Measurements from ENCODE around the gene MIOS.
A peak's percentile ranks its signal among the peaks of the same experiment; 100 is the strongest.

MIOS gene

DNA sequence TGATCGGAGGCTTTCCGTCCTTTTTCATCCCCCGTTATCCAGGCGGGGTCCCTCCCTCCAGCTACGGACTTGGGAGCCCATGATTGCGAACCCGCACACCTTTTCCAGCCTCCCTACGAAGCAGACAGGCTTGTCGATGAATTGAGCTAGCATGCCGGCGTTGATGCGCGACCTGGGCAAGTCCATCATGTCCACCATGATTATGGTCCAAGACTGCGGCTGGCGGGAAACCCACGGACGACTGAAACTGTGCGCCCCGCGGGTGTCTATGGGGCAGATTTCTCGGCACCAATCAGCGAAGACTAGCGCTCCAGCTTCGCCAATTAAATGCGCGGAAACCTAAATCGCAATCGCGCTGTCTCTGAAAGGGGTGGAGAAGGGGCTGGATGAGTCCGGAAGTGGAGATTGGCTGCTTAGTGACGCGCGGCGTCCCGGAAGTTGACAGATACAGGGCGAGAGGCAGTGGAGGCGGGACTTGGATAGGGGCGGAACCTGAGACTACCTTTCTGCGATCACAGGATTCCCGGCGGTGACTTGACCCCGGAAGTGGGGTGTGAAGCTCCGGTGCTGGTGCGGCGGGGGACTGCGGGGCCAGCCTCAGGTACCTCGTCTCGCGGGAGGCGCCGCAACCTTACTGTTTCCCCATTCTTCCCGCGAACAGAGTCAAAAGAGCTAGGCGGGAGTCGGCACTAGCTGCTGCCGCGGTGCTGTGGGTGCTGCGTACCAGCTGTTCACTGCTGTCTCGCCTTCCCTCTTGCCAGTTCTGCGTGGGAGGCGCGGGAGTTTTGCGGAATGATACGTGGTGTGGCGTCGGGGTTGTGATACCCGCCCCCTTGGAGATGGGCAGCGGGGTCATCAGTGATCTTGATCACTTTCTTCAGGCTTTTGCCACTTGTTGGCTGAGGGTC lies 73.8 kb downstream of the MIOS start, which contains the start of gene UMAD1:
Gene UMAD1, plus strand, starts transcription at position 532 of the 908 bp plus-strand sequence. CDS start 32,620 bp downstream, outside the sequence.
- H3K9ac ChIP-seq (ENCODE audit: low read length) = peak within 1 kb of the TSS; percentile 75
- H3K79me2 ChIP-seq (ENCODE audit: low read length) = peaks cover 14% of the 10 kb centered on the region
- peak within 1 kb of the TSS; percentile 82 for H3K4me3 ChIP-seq (ENCODE audit: low read length)
- H3K4me1 ChIP-seq (ENCODE audit: low read length) = peaks cover 12% of the 10 kb centered on the region
- no peaks in the 10 kb centered on the region for H3K27me3 ChIP-seq (ENCODE audit: low read depth, low read length)
- H3K36me3 ChIP-seq (replicated peaks; ENCODE audit: low read depth, low read length) = no peaks in the 10 kb centered on the region
- peak within 1 kb of the TSS; percentile 53 for H3K27ac ChIP-seq (ENCODE audit: low read length)
- no peaks in the 10 kb centered on the region for H3K9me3 ChIP-seq (ENCODE audit: insufficient read depth, low read length)
- peak within 1 kb of the TSS; percentile 93 for H3K4me2 ChIP-seq (ENCODE audit: low read length)
- no peaks in the 10 kb centered on the region for H4K20me1 ChIP-seq (ENCODE audit: insufficient read depth, low read length)
- peak within 1 kb of the TSS; percentile 54 for H2AFZ ChIP-seq (ENCODE audit: low read depth, low read length)
- TF ChIP-seq EZH2phosphoT487 (IDR thresholded peaks at IDR 0.05; ENCODE audit: low read depth) = no peak
- TF ChIP-seq, protein P1, sequence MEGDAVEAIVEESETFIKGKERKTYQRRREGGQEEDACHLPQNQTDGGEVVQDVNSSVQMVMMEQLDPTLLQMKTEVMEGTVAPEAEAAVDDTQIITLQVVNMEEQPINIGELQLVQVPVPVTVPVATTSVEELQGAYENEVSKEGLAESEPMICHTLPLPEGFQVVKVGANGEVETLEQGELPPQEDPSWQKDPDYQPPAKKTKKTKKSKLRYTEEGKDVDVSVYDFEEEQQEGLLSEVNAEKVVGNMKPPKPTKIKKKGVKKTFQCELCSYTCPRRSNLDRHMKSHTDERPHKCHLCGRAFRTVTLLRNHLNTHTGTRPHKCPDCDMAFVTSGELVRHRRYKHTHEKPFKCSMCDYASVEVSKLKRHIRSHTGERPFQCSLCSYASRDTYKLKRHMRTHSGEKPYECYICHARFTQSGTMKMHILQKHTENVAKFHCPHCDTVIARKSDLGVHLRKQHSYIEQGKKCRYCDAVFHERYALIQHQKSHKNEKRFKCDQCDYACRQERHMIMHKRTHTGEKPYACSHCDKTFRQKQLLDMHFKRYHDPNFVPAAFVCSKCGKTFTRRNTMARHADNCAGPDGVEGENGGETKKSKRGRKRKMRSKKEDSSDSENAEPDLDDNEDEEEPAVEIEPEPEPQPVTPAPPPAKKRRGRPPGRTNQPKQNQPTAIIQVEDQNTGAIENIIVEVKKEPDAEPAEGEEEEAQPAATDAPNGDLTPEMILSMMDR (IDR thresholded peaks at IDR 0.05; ENCODE audit: low read depth, low read length) = no peak

DNA sequence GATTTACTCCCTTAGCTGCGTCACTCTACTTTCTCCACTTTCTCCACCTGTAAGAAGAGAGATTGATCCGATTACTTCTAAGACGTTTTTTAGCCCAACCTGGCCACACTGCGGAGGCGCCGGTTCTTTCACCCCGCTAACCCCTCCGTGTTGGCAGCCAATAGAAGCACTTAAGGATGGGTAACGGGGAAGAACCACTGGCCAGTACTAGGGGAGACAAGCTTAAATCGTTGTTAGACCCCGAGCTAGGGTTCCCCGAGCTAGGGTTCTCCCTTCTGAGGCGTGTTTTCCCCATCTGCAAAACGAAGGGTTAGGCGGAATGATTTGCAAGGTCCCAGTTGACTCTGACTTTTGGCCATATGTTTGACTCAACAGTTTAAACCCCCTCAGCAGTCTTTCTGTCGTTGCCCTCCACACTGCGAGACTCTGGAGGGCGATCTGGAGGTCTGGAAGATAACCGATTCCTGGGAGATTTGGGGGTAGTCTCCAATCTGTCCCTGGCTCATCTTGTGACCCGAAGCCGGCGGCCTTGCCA lies 74.5 kb downstream of the MIOS start:
- H3K27ac ChIP-seq (ENCODE audit: low read length) = peak overlapping the region; percentile 29
- peak overlapping the region; percentile 82 for H3K4me3 ChIP-seq (ENCODE audit: low read length)
- no peaks in the 10 kb centered on the region for H4K20me1 ChIP-seq (ENCODE audit: insufficient read depth, low read length)
- H3K9me3 ChIP-seq (ENCODE audit: insufficient read depth, low read length) = no peaks in the 10 kb centered on the region
- H3K4me2 ChIP-seq (ENCODE audit: low read length) = peak overlapping the region; percentile 86
- peak overlapping the region; percentile 51; the same call in 1 of the 2 replicates for H2AFZ ChIP-seq (ENCODE audit: low read depth, low read length)
- H3K79me2 ChIP-seq (ENCODE audit: low read length) = peaks cover 14% of the 10 kb centered on the region
- peak overlapping the region; percentile 75 for H3K9ac ChIP-seq (ENCODE audit: low read length)
- no peaks in the 10 kb centered on the region for H3K36me3 ChIP-seq (replicated peaks; ENCODE audit: low read depth, low read length)
- H3K27me3 ChIP-seq (ENCODE audit: low read depth, low read length) = no peaks in the 10 kb centered on the region
- no peak for TF ChIP-seq EZH2phosphoT487 (IDR thresholded peaks at IDR 0.05; ENCODE audit: low read depth)
- TF ChIP-seq, protein P1 (IDR thresholded peaks at IDR 0.05; ENCODE audit: low read depth, low read length) = no peak
- H3K4me1 ChIP-seq (ENCODE audit: low read length) = peaks cover 12% of the 10 kb centered on the region

GRCh38 chr7:7642081-7642480 lies 75.4 kb downstream of the MIOS start:
- Histone ChIP-seq H3K79me2 (ENCODE audit: low read length) (peaks cover 14% of the 10 kb centered on the region), H3K36me3 (replicated peaks; ENCODE audit: low read depth, low read length) (no peaks in the 10 kb centered on the region), H3K9me3 (ENCODE audit: insufficient read depth, low read length) (no peaks in the 10 kb centered on the region), H3K4me3 (ENCODE audit: low read length) (peak overlapping the region; percentile 82; the same call in 1 of the 2 replicates), H4K20me1 (ENCODE audit: insufficient read depth, low read length) (no peaks in the 10 kb centered on the region), H3K4me1 (ENCODE audit: low read length) (peaks cover 12% of the 10 kb centered on the region), H3K27ac (ENCODE audit: low read length) (no peak overlapping the region), H3K9ac (ENCODE audit: low read length) (no peak overlapping the region), H2AFZ (ENCODE audit: low read depth, low read length) (no peak overlapping the region), H3K27me3 (ENCODE audit: low read depth, low read length) (no peaks in the 10 kb centered on the region), H3K4me2 (ENCODE audit: low read length) (peak overlapping the region; percentile 86)
- no peak for TF ChIP-seq EZH2phosphoT487 (IDR thresholded peaks at IDR 0.05; ENCODE audit: low read depth)
- TF ChIP-seq, protein P1 (IDR thresholded peaks at IDR 0.05; ENCODE audit: low read depth, low read length) = no peak

DNA sequence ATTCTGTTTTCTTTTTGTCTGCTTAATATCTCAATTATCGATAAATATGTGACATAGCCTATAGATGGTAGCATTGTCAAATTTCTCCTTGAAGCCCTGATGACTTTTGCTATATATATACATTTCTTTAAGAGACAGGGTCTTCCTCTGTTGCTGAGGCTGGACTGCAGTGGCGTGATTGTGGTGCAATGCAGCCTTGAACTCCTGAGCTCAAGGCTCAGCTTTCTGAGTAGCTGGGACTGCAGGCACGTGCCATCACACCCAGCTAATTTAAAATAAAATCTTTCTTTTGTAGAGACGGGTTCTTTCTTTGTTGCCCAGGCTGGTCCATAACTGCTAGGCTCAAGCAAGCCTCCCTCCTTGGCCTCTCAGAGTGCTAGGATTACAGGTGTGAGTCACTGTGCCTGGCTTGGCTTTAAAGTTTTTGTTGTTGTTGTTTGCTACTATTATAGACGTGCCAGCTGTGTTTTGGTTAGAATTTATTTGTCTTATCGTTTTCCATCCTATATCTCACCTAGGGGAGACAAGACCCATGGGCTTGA lies 80.9 kb downstream of the MIOS start:
- H2AFZ ChIP-seq (ENCODE audit: low read depth, low read length) = no peak overlapping the region
- no peak overlapping the region for H3K4me2 ChIP-seq (ENCODE audit: low read length)

More for the DNA sequence above, 80.9 kb downstream of the MIOS start:
- Histone ChIP-seq H3K4me3 (ENCODE audit: low read length) (no peak overlapping the region), H3K4me1 (ENCODE audit: low read length) (no peaks in the 10 kb centered on the region), H3K9ac (ENCODE audit: low read length) (no peak overlapping the region), H4K20me1 (ENCODE audit: insufficient read depth, low read length) (no peaks in the 10 kb centered on the region), H3K36me3 (replicated peaks; ENCODE audit: low read depth, low read length) (no peaks in the 10 kb centered on the region), H3K27me3 (ENCODE audit: low read depth, low read length) (no peaks in the 10 kb centered on the region), H3K27ac (ENCODE audit: low read length) (no peak overlapping the region), H3K79me2 (ENCODE audit: low read length) (no peaks in the 10 kb centered on the region), H3K9me3 (ENCODE audit: insufficient read depth, low read length) (no peaks in the 10 kb centered on the region)
- TF ChIP-seq EZH2phosphoT487 (IDR thresholded peaks at IDR 0.05; ENCODE audit: low read depth) = no peak
- TF ChIP-seq, protein P1 (IDR thresholded peaks at IDR 0.05; ENCODE audit: low read depth, low read length) = no peak

Measured in OCI-LY3 (cell line).